GM23338 (cell line): Measurements from ENCODE around the gene MIER3. TPM values are rescaled to one million over a fixed set of nuclear protein-coding genes. Genes with fewer than 3 reads are reported as not detected.

Experiments used
- ATAC-seq: fragments of 200-7000 bp; cut with Tn5 transposase; 3 replicates; pipeline ENCODE4 v1.9.1; 2020
- DNase-seq: peaks from one replicate; pipeline ENCODE4 v3.0.0-alpha.2; 2015; ENCODE audit warnings: low spot score
- H2AFZ ChIP-seq: fragments of 200-600 bp; sonication (generic); 2 replicates; pipeline ENCODE4 v1.8.0; 2016; ENCODE audit warnings: antibody characterized with exemption, mild to moderate bottlenecking, moderate library complexity
- H3F3A ChIP-seq: fragments of 200-600 bp; sonication (generic); replicated peaks from 2 replicates; pipeline ENCODE4 v1.8.0; 2017; ENCODE audit warnings: antibody characterized with exemption, mixed run types, low read depth
- H3K27ac ChIP-seq: fragments of 200-600 bp; sonication (generic); 2 replicates; pipeline ENCODE4 v1.6.1; 2016; ENCODE audit warnings: low read depth
- H3K27me3 ChIP-seq: fragments of 200-600 bp; sonication (generic); 2 replicates; pipeline ENCODE4 v1.8.0; 2016; ENCODE audit warnings: mild to moderate bottlenecking, mixed run types, moderate library complexity; ENCODE audit not compliant: insufficient read depth
- H3K36me3 ChIP-seq: fragments of 200-600 bp; sonication (generic); 2 replicates; pipeline ENCODE4 v1.8.0; 2016; ENCODE audit warnings: mild to moderate bottlenecking; ENCODE audit not compliant: insufficient read depth
- H3K4me1 ChIP-seq: fragments of 200-600 bp; sonication (generic); 2 replicates; pipeline ENCODE4 v1.8.0; 2016; ENCODE audit warnings: mild to moderate bottlenecking, moderate library complexity; ENCODE audit not compliant: insufficient read depth
- H3K4me2 ChIP-seq: fragments of 200-600 bp; sonication (generic); 2 replicates; pipeline ENCODE4 v1.7.1; 2017; ENCODE audit warnings: mixed run types
- H3K4me3 ChIP-seq: fragments of 200-600 bp; sonication (generic); 2 replicates; pipeline ENCODE4 v1.6.1; 2016; ENCODE audit warnings: mixed run types
- H3K79me2 ChIP-seq: fragments of 200-600 bp; sonication (generic); replicated peaks from 2 replicates; pipeline ENCODE4 v1.8.0; 2017; ENCODE audit warnings: mild to moderate bottlenecking; ENCODE audit not compliant: insufficient read depth
- H3K9me2 ChIP-seq: fragments of 200-600 bp; sonication (generic); 2 replicates; pipeline ENCODE4 v1.8.0; 2017; ENCODE audit not compliant: insufficient read depth
- H4K20me1 ChIP-seq: fragments of 200-600 bp; sonication (generic); replicated peaks from 2 replicates; pipeline ENCODE4 v1.8.0; 2017; ENCODE audit warnings: mild to moderate bottlenecking; ENCODE audit not compliant: insufficient read depth
- H3K27ac Mint-ChIP-seq: 2 replicates; pipeline ENCODE4 v1.8.0; 2020; ENCODE audit warnings: inconsistent platforms, mild to moderate bottlenecking, moderate library complexity, mixed read lengths
- H3K27me3 Mint-ChIP-seq: 3 replicates; pipeline ENCODE4 v1.8.0; 2022; ENCODE audit warnings: low read depth, mild to moderate bottlenecking, moderate library complexity, mixed read lengths, inconsistent platforms; ENCODE audit not compliant: insufficient read depth, poor library complexity
- H3K36me3 Mint-ChIP-seq: 3 replicates; pipeline ENCODE4 v1.8.0; 2021; ENCODE audit warnings: low read depth, mild to moderate bottlenecking, inconsistent platforms, moderate library complexity, mixed read lengths
- H3K4me1 Mint-ChIP-seq: 3 replicates; pipeline ENCODE4 v1.8.0; 2020; ENCODE audit warnings: mild to moderate bottlenecking, inconsistent platforms, mixed read lengths
- H3K4me3 Mint-ChIP-seq: 3 replicates; pipeline ENCODE4 v1.8.0; 2021; ENCODE audit warnings: moderate library complexity, mild to moderate bottlenecking, inconsistent platforms, mixed read lengths
- H3K9me3 Mint-ChIP-seq: 3 replicates; pipeline ENCODE4 v1.8.0; 2020; ENCODE audit warnings: moderate library complexity, mild to moderate bottlenecking, inconsistent platforms, mixed read lengths
- ETS1 ChIP-seq: IDR thresholded peaks from 2 replicates; pipeline ENCODE4 v1.6.1; 2016; ENCODE audit warnings: antibody characterized with exemption
- JUNB ChIP-seq: IDR thresholded peaks from one replicate; pipeline ENCODE4 v1.6.1; 2016; ENCODE audit warnings: antibody characterized with exemption; ENCODE audit not compliant: unreplicated experiment
- NANOG ChIP-seq: IDR thresholded peaks from 2 replicates; pipeline ENCODE4 v1.6.1; 2016; ENCODE audit warnings: antibody characterized with exemption, borderline replicate concordance
- POLR2AphosphoS5 ChIP-seq: IDR thresholded peaks from 2 replicates; pipeline ENCODE4 v1.6.1; 2016; ENCODE audit warnings: antibody characterized with exemption, low read depth
- polyA plus RNA-seq: library from polyadenylated mRNA; unstranded; fragments of >200 nt; fragmentation: Nextera tagmentation; extraction: Ambion mirVana; gene quantifications from 2 replicates; pipeline ENCODE4 v1.2.1, GENCODE V29; 2016
- total RNA-seq: library from RNA; depleted of rRNA; stranded (reverse); fragments of >200 nt; shearing (Covaris generic); gene quantifications from 2 replicates; pipeline ENCODE4 v1.2.3, GENCODE V29; 2014
- TF ChIP-seq, protein P1 (sequence below): fragments of 250-450 bp; sonication (Bioruptor Pico); IDR thresholded peaks from 2 replicates; pipeline ENCODE4 v1.5.0; 2020; ENCODE audit warnings: mild to moderate bottlenecking, moderate library complexity

MIER3 gene
- total and polyA plus RNA-seq, 2 experiments from 2014 or later, result 12.0 to 36.3 TPM

GRCh38 chr5:56876327-56876726, 75.6 kb downstream of the MIER3 start (continued):
- TF ChIP-seq, protein P1, sequence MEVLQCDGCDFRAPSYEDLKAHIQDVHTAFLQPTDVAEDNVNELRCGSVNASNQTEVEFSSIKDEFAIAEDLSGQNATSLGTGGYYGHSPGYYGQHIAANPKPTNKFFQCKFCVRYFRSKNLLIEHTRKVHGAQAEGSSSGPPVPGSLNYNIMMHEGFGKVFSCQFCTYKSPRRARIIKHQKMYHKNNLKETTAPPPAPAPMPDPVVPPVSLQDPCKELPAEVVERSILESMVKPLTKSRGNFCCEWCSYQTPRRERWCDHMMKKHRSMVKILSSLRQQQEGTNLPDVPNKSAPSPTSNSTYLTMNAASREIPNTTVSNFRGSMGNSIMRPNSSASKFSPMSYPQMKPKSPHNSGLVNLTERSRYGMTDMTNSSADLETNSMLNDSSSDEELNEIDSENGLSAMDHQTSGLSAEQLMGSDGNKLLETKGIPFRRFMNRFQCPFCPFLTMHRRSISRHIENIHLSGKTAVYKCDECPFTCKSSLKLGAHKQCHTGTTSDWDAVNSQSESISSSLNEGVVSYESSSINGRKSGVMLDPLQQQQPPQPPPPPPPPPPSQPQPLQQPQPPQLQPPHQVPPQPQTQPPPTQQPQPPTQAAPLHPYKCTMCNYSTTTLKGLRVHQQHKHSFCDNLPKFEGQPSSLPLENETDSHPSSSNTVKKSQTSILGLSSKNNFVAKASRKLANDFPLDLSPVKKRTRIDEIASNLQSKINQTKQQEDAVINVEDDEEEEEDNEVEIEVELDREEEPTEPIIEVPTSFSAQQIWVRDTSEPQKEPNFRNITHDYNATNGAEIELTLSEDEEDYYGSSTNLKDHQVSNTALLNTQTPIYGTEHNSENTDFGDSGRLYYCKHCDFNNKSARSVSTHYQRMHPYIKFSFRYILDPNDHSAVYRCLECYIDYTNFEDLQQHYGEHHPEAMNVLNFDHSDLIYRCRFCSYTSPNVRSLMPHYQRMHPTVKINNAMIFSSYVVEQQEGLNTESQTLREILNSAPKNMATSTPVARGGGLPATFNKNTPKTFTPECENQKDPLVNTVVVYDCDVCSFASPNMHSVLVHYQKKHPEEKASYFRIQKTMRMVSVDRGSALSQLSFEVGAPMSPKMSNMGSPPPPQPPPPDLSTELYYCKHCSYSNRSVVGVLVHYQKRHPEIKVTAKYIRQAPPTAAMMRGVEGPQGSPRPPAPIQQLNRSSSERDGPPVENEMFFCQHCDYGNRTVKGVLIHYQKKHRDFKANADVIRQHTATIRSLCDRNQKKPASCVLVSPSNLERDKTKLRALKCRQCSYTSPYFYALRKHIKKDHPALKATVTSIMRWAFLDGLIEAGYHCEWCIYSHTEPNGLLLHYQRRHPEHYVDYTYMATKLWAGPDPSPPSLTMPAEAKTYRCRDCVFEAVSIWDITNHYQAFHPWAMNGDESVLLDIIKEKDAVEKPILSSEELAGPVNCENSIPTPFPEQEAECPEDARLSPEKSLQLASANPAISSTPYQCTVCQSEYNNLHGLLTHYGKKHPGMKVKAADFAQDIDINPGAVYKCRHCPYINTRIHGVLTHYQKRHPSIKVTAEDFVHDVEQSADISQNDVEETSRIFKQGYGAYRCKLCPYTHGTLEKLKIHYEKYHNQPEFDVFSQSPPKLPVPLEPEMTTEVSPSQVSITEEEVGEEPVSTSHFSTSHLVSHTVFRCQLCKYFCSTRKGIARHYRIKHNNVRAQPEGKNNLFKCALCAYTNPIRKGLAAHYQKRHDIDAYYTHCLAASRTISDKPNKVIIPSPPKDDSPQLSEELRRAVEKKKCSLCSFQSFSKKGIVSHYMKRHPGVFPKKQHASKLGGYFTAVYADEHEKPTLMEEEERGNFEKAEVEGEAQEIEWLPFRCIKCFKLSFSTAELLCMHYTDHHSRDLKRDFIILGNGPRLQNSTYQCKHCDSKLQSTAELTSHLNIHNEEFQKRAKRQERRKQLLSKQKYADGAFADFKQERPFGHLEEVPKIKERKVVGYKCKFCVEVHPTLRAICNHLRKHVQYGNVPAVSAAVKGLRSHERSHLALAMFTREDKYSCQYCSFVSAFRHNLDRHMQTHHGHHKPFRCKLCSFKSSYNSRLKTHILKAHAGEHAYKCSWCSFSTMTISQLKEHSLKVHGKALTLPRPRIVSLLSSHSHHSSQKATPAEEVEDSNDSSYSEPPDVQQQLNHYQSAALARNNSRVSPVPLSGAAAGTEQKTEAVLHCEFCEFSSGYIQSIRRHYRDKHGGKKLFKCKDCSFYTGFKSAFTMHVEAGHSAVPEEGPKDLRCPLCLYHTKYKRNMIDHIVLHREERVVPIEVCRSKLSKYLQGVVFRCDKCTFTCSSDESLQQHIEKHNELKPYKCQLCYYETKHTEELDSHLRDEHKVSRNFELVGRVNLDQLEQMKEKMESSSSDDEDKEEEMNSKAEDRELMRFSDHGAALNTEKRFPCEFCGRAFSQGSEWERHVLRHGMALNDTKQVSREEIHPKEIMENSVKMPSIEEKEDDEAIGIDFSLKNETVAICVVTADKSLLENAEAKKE (CRISPR knock-in tag), result no peak

GRCh38 chr5:56873056-56873455, 78.9 kb downstream of the MIER3 start:
- Histone ChIP-seq H3K4me1 (no peaks in the 10 kb centered on the region), H3K4me2 (no peak overlapping the region), H3K27ac (no peak overlapping the region), H4K20me1 (no peaks in the 10 kb centered on the region), H2AFZ (no peak overlapping the region), H3K9me2 (no peaks in the 10 kb centered on the region), H3F3A (no peaks in the 10 kb centered on the region), H3K79me2 (no peaks in the 10 kb centered on the region), H3K36me3 (0 out of 2 replicates have a peak, but pooled peaks cover 3% of the 10 kb centered on the region), H3K4me3 (no peak overlapping the region), H3K27me3 (no peaks in the 10 kb centered on the region)
- H3K9me3 Mint-ChIP-seq, result no peaks in the 10 kb centered on the region
- H3K4me1 Mint-ChIP-seq, result no peaks in the 10 kb centered on the region
- H3K27me3 Mint-ChIP-seq, result no peaks in the 10 kb centered on the region
- ATAC-seq (no peak), DNase-seq (no peak)
- H3K27ac Mint-ChIP-seq, result no peak overlapping the region
- no peak overlapping the region for H3K4me3 Mint-ChIP-seq
- peaks cover 15% of the 10 kb centered on the region; the same call in 2 of the 3 replicates for H3K36me3 Mint-ChIP-seq
- TF ChIP-seq POLR2AphosphoS5, result no peak
- TF ChIP-seq, protein P1 (CRISPR knock-in tag), result no peak
- TF ChIP-seq JUNB, result no peak
- TF ChIP-seq NANOG, result no peak
- no peak for TF ChIP-seq ETS1
